PC-9 (cell line): Measurements from ENCODE around the gene USP53. TPM values are rescaled to one million over a fixed set of nuclear protein-coding genes. Genes with fewer than 3 reads are reported as not detected.

ENCODE experiments used
- BruUV-seq: library from RNA; stranded (reverse); fragments of 400-500 nt; replicated peaks from 2 replicates; lab custom pipeline; 2021; lab: Mats Ljungman, UMichigan
- CTCF ChIA-PET: fragments of 300-600 bp; sonication (Branson Sonifier 250); formaldehyde crosslinking; loops from one replicate; lab custom pipeline; 2022; ENCODE audit warnings: antibody characterized with exemption; lab: Charles Lee
- POLR2A ChIA-PET: fragments of 300-600 bp; sonication (Branson Sonifier 250); formaldehyde crosslinking; loops from one replicate; lab custom pipeline; 2022; ENCODE audit warnings: antibody characterized with exemption; ENCODE audit not compliant: unreplicated experiment; lab: Charles Lee
- DNase-seq, 2 experiments: peaks; one replicate each; pipeline versions ENCODE4 v3.0.0 to v3.0.0-alpha.2; 2015 to 2022; ENCODE audit warnings: mixed read lengths in 1 of 2
- H2AFZ ChIP-seq: fragments of 200-600 bp; sonication (generic); 2 replicates; pipeline ENCODE4 v1.8.1; 2017; ENCODE audit warnings: antibody characterized with exemption
- H3F3A ChIP-seq: fragments of 200-600 bp; sonication (generic); 2 replicates; pipeline ENCODE4 v1.8.1; 2017; ENCODE audit warnings: antibody characterized with exemption, mild to moderate bottlenecking, low read depth; ENCODE audit not compliant: insufficient read depth
- H3K27ac ChIP-seq: fragments of 200-600 bp; sonication (generic); 2 replicates; pipeline ENCODE4 v1.6.1; 2016; ENCODE audit warnings: mixed run types
- H3K27me3 ChIP-seq: fragments of 200-600 bp; sonication (generic); 2 replicates; pipeline ENCODE4 v1.6.1; 2016; ENCODE audit warnings: low read depth, mixed run types; ENCODE audit not compliant: insufficient read depth
- H3K36me3 ChIP-seq: fragments of 200-600 bp; sonication (generic); 2 replicates; pipeline ENCODE4 v1.6.1; 2016; ENCODE audit warnings: low read depth, mixed run types
- H3K4me1 ChIP-seq: fragments of 200-600 bp; sonication (generic); replicated peaks from 2 replicates; pipeline ENCODE4 v1.6.1; 2016; ENCODE audit warnings: mixed run types; ENCODE audit not compliant: insufficient read depth
- H3K4me2 ChIP-seq: fragments of 200-600 bp; sonication (generic); 2 replicates; pipeline ENCODE4 v1.6.1; 2017; ENCODE audit warnings: mixed run types
- H3K4me3 ChIP-seq: fragments of 200-600 bp; sonication (generic); 2 replicates; pipeline ENCODE4 v1.6.1; 2016; ENCODE audit warnings: mixed run types
- H3K79me2 ChIP-seq: fragments of 200-600 bp; sonication (generic); 2 replicates; pipeline ENCODE4 v1.6.1; 2017; ENCODE audit warnings: low read depth, mixed run types
- H3K9me2 ChIP-seq: fragments of 200-600 bp; sonication (generic); 2 replicates; pipeline ENCODE4 v1.8.1; 2017; ENCODE audit warnings: mild to moderate bottlenecking; ENCODE audit not compliant: insufficient read depth
- H3K9me3 ChIP-seq: fragments of 200-600 bp; sonication (generic); 2 replicates; pipeline ENCODE4 v1.8.1; 2016; ENCODE audit warnings: low read depth; ENCODE audit not compliant: insufficient read depth
- H4K20me1 ChIP-seq: fragments of 200-600 bp; sonication (generic); 2 replicates; pipeline ENCODE4 v1.8.1; 2017; ENCODE audit not compliant: insufficient read depth
- CTCF ChIP-seq: fragments of 200-600 bp; sonication (generic); conservative IDR thresholded peaks from 2 replicates; pipeline ENCODE4 v1.6.1; 2017; ENCODE audit warnings: mixed run types, antibody characterized with exemption, mild to moderate bottlenecking, moderate library complexity
- EZH2 ChIP-seq: fragments of 200-600 bp; sonication (generic); IDR thresholded peaks from 2 replicates; pipeline ENCODE4 v1.8.0; 2017; ENCODE audit warnings: antibody characterized with exemption, low read depth
- intact Hi-C: fragments of 100-400 bp; cut with micrococcal nuclease; formaldehyde crosslinking; loops from one replicate; pipeline ENCODE4 v1.10.0; 2022; ENCODE audit not compliant: unreplicated experiment
- total RNA-seq: library from RNA; stranded (reverse); gene quantifications from 2 replicates; pipeline ENCODE4 v1.2.3, GENCODE V29; 2021

The USP53 gene
- total RNA-seq, 1 experiment from 2014 or later: 19.3 TPM

- no peaks in the 10 kb centered on the region for H3K9me2 ChIP-seq
- peaks cover 10% of the 10 kb centered on the region; the same call in 1 of the 2 replicates for H3K79me2 ChIP-seq
- ChIA-PET CTCF (no interaction called here), POLR2A (interaction anchor here (0.6 kb wide), 1 partner anchor 117 kb away, joined by 7 read pairs; no protein-coding TSS in a partner anchor)
- no peaks in the 10 kb centered on the region for H3K27me3 ChIP-seq
- no peaks in the 10 kb centered on the region for H3K9me3 ChIP-seq
- no peaks in the 10 kb centered on the region; the same call in 1 of the 2 replicates for H4K20me1 ChIP-seq
- no peak for TF ChIP-seq CTCF
- no peak for TF ChIP-seq EZH2
- intact Hi-C loops: no loop called here
- H3K4me3 ChIP-seq: no peak overlapping the region
- no TSS peak for BruUV-seq
- no peak for DNase-seq
- H3K4me2 ChIP-seq: no peak overlapping the region
- H2AFZ ChIP-seq: no peak overlapping the region
- H3K27ac ChIP-seq: no peak overlapping the region
- H3F3A ChIP-seq: no peaks in the 10 kb centered on the region
- no peaks in the 10 kb centered on the region for H3K36me3 ChIP-seq
- no peaks in the 10 kb centered on the region for H3K4me1 ChIP-seq
These were observed 19.0 kb downstream of the USP53 start for GRCh38 chr4:119231491-119231890.

GRCh38 chr4:119232286-119232685 lies 19.8 kb downstream of the USP53 start:
- Histone ChIP-seq H3K9me3 (no peaks in the 10 kb centered on the region), H3F3A (no peaks in the 10 kb centered on the region), H3K4me1 (no peaks in the 10 kb centered on the region), H3K9me2 (no peaks in the 10 kb centered on the region), H3K4me2 (no peak overlapping the region), H2AFZ (no peak overlapping the region), H3K4me3 (no peak overlapping the region), H3K79me2 (peaks cover 10% of the 10 kb centered on the region; the same call in 1 of the 2 replicates), H4K20me1 (no peaks in the 10 kb centered on the region; the same call in 1 of the 2 replicates), H3K36me3 (no peaks in the 10 kb centered on the region), H3K27ac (no peak overlapping the region), H3K27me3 (no peaks in the 10 kb centered on the region)
- no peak for DNase-seq
- ChIA-PET POLR2A (no interaction called here), CTCF (no interaction called here)
- intact Hi-C loops: no loop called here
- TF ChIP-seq EZH2 (no peak), CTCF (no peak)
- BruUV-seq: no TSS peak

- no peaks in the 10 kb centered on the region for H3K27me3 ChIP-seq
- CTCF ChIA-PET: no interaction called here
- no peaks in the 10 kb centered on the region for H3K9me3 ChIP-seq
- no peaks in the 10 kb centered on the region for H3K9me2 ChIP-seq
- DNase-seq: no peak
- H4K20me1 ChIP-seq: no peaks in the 10 kb centered on the region; the same call in 1 of the 2 replicates
- intact Hi-C loops: no loop called here
- H2AFZ ChIP-seq: no peak overlapping the region
- no peak overlapping the region for H3K4me3 ChIP-seq
- H3K4me1 ChIP-seq: no peaks in the 10 kb centered on the region
- peaks cover 10% of the 10 kb centered on the region; the same call in 1 of the 2 replicates for H3K79me2 ChIP-seq
- POLR2A ChIA-PET: no interaction called here
- no TSS peak for BruUV-seq
- H3F3A ChIP-seq: no peaks in the 10 kb centered on the region
- TF ChIP-seq EZH2 (no peak), CTCF (no peak)
- H3K36me3 ChIP-seq: no peaks in the 10 kb centered on the region
- no peak overlapping the region; the same call in 1 of the 2 replicates for H3K27ac ChIP-seq
- no peak overlapping the region for H3K4me2 ChIP-seq
These were observed 20.7 kb downstream of the USP53 start for GRCh38 chr4:119233191-119233590.
